ENCODE measurements around the gene PTPRD.
"Not testable (repeated sequence)": the region's sequence is repeated elsewhere in the genome, so short reads cannot be mapped to it uniquely, and the experiment has no call there.

Gene PTPRD

DNA sequence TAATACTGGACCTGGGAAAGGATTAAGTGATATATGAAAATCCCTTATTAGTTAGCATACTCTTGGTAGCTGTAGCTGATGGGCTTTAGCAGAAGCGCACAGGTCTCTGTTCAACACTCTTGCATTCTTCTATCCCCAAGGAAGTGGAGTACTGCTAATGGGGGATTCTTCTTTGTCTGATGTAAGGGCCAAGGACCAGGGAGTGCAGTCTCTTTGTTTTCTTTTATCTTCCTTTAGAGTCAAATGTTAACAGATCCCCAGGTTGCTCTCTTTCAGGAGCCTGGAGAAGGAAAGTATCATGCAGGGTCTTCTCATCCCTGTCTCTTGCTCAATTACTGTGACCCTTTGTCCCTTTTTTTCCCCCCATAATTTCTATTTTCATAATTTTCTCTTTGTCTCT is 1666.3 kb downstream of the PTPRD start:
- DNase-seq, result no peak

DNA sequence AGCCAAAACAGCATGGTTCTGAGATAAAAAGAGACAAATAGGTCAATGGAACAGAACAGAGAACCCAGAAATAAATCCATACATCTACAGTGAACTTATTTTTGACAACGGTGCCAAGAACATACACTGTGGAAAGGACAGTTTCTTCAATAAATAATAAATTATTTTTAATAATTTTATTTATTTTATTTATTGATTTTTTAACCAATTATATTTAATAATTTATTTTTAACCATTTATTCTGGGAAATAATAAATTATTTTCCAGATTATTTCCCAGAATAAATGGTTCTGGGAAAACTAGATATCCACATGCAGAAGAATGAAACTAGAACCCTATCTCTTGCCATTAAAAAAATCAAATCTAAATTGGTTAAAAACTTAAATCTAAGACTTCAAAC is 1669.4 kb downstream of the PTPRD start:
- no peak for DNase-seq

DNA sequence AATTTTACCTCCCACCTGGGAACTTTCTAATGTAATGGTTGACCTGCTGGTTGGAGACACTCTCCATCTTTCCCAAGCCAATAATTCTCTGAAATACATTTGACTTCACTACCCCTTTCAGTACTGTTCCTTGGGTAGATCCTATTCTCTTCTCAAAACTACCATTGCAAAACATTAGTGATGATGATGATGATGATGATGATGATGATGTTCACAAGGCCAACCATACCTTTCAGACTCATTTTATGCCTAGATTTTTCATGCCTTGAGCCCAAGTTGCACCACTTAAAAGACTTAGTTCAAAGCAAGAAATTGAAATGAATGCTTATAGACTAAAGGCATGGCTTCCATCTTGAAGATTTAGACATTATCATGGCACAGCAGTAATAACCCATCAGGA is 1672.2 kb downstream of the PTPRD start:
- no peak for DNase-seq

DNA sequence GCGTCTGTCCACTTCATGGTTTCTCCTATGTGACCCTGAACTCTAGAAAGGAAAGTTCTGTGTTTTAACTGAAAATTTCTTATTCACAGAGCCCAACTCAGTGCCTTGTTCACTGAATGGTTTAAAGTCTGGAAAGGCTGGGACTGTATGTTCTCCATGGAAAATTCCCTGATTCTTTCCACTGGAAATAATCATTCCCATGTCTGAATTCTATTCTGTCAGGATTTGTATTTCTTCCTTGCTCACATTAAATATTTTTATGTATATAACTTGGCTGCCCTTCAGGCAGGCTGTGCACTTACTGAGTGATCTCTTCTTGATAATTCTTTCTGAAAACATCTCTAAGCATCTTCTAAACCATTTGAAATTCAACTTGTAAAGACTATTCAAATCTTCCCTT is 1686.3 kb downstream of the PTPRD start:
- DNase-seq, result no peak

GRCh38 chr9:8924562-8924961 is 1688.2 kb downstream of the PTPRD start:
- DNase-seq, result no peak

- not testable (repeated sequence) for DNase-seq
These were observed 1692.2 kb downstream of the PTPRD start for GRCh38 chr9:8920478-8921183.

- DNase-seq, result no peak
These were observed 1694.7 kb downstream of the PTPRD start for GRCh38 chr9:8917956-8918739.

DNA sequence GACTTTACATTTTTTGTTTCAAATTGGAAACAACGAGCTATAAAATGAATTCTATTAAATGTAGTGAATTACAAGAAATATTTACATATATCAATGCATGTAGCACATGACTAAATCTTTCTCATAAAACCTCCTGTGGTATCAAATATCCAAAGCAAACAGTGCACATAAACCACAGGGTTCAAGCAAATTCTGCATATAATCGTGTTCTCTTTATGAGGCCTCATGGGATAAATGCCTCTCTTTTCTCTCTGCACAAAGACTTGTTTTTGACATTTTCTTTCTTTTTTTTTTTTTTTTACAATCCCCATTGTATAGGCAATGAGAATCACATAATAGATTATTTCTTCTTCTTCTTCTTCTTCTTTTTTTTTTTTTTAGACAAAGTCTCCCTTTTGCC is 1696.0 kb downstream of the PTPRD start:
- no peak for DNase-seq

DNA sequence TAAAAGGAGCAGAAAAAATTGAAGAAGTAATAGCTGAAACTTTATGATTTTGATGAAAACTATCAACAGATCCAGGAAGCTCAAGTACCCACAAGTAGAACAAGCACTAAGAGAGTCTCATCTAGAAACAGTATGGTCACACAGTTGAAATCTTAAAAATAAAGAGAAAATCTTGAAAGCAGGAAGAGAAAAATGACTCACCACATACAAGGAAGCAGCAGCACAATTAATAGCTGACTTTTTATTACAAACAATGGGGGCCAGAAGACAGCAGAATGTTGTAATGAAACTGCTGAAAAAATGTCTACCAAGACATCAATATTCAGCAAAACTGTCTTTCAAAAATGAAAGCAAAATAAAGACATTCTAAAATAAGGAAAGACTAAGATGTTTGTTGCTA is 1704.9 kb downstream of the PTPRD start:
- no peak for DNase-seq

GRCh38 chr9:8905731-8906130 is 1707.1 kb downstream of the PTPRD start:
- DNase-seq, result no peak

- DNase-seq, result peak; percentile 15
These were observed 1707.9 kb downstream of the PTPRD start for GRCh38 chr9:8904771-8905515.

DNA sequence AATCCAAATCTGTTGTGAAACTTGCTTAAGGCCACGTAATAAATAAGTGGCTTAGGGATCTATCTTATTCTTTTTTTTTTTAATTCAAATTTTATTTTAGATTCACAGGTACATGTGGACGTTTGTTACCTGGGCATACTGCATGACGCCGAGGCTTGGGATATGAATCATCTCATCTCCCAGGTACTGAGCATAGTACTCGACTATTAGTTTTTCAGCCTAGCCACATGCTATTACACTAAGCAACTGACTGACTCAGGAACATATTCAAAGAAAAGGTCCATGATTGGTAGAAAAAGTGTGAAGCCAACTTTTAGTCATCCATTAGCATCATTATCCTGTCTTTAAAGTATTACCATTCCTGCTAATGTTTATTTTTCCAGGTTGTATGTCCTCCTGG is 1709.7 kb downstream of the PTPRD start:
- DNase-seq, result no peak

- no peak for DNase-seq
These were observed 1711.7 kb downstream of the PTPRD start for GRCh38 chr9:8901146-8901545.

DNA sequence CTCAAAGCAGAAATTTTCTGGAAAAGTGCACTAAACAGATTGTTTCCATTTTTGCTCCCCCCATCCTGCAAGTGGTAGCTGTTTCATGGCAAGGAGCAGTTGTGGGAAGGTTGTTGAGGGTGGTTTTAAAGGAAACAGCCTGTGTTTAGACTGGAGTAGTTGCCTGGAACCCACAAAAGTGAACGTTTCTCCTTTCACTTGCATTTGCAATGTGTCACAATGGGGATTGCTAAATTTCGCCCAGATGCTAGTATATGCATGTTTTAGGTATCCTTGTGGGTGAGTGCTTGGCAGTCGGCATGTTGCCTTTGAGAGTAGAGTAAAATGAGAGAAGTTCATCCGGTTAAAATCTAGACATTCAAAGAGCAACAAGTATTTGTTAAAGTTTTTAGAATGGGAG is 1713.3 kb downstream of the PTPRD start:
- DNase-seq, result no peak

DNA sequence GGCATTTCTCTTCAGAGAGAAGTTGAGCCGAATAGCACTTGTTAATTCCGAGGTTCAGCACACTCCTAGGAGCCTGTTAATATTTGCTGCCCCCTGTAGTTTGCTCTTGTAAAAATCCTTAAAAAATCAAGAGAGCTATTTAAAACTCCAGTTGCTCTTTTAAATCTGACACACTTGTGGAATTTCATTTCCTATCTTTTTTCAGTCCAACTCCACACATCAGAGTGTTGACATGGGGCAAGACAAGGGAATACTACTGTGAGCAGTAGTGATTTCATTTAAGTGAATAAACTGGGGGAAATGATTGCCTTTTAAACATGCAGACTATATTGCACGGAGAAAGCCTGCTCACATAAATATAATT is 1717.0 kb downstream of the PTPRD start:
- DNase-seq, result no peak

DNA sequence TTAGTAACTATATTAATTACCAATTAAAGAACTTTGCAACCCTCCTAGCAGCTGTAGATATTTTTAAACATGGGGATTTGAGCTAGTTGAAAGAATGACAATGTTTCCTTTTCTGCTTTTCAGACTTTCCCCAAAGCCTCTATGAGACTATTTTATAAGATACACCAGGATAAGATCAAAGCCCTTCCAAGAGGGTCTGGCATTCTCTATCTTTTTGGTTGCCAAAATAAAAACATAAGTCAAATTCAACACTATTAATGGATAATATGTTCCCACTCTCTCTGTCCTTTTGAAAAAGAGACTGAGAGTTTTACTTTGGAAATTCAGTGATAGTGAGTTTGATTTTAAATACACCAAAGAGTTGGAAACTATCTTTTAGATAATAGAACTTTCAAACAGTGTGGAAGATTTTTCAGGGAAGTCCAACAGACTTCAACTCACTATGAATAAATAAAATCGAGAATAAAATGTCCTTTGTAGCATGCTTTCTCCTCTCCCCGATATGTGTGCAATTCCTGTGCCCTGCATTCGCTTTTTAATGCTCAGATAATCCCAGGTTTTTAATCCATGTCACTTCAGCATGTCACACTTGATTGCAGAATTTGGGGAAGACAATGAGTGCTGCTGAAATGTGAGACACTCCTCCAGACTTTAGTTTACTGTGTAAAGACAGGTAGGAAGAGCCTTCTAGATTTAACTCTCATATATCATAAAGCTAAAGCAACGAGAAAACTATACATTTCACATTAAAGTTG is 1717.5 kb downstream of the PTPRD start:
- DNase-seq, result no peak

- no peak for DNase-seq
These were observed 1722.1 kb downstream of the PTPRD start for GRCh38 chr9:8890695-8891094.

DNA sequence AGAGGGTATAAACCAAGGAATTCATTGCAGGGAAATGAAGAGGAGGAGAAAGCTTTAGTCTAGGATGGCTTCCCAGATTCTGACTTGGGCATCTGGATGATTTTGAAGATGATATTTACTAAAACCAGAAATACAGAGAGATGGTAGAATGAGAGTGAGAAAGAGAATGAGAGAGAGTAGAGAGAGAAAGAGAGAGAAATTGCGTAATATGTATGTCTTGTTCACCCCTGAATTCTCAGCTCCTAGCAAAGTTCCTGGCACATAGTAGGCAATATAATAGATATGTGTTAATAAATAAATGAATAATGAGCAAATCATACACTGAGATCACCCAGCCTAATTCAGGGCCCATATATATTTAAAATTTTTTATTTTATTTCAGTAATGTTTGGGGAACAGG is 1723.7 kb downstream of the PTPRD start:
- no peak for DNase-seq

- DNase-seq, result no peak
These were observed 1724.2 kb downstream of the PTPRD start for GRCh38 chr9:8888591-8888990.

GRCh38 chr9:8887369-8887768 is 1725.4 kb downstream of the PTPRD start:
- no peak for DNase-seq

- DNase-seq, result no peak
These were observed 1729.5 kb downstream of the PTPRD start for GRCh38 chr9:8883321-8883720.

GRCh38 chr9:8880060-8880459 is 1732.7 kb downstream of the PTPRD start:
- no peak for DNase-seq

DNA sequence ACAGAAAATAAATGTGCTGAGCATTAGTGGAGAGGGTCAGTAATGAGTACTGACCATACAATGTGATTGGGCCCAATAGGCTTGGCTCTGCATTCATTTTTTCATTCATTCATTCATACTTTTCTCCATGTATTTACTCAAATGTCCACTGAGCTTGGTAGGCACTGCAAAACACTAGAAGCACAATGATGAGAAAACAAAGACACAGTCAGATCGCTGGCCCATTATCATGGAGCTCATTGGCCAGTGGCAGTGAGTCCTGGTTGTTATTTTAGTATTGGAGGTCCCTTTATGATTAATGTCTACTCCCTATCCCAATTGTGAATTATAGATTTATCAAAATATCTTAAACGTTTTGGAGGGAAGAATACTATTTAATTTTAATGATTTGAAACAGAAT is 1733.5 kb downstream of the PTPRD start:
- no peak for DNase-seq
